Measurements from ENCODE around the gene AUTS2.

Gene AUTS2

DNA sequence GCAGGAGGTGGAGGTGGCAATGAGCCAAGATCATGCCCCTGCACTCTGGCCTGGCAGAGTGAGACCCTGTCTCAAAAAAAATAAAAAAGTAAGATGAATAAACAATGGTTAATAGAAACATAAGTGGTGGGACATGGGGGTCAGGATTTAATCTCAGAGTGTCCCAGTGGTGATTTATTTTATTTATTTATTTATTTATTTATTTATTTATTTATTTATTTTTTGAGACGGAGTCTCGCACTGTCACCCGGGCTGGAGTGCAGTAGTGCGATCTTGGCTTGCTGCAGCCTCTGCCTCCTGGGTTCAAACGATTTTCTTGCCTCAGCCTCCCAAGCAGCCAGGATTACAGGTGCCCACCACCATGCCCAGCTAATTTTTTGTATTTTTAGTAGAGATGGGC lies 1051.0 kb downstream of the AUTS2 start:
- H3K56ac ChIP-seq (ENCODE audit: low read length), result no peak overlapping the region
- no CpG with 5 or more reads among the region's 5 CpGs for WGBS (ENCODE audit: extremely low coverage, insufficient coverage, low lambda C conversion rate)
- no peak overlapping the region for H2BK15ac ChIP-seq (replicated peaks; ENCODE audit: low read depth)

DNA sequence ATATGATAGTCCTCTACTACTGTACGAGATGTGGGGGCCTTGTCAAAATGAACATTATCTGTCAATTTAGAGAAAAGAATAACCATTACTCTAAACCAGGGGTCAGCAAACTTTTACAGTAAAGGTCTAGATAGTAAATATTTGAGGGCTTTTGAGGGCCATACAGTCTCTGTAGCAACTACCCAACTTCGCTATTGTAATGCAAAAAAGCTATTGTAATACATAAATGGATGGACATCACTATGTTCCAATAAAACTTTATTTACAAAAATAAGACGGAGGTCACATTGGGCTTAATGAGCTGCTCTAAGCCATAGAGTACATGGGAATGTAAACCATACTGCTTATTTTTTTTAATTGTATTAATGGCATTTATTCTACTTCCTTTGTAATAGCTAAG lies 1055.9 kb downstream of the AUTS2 start:
- Histone ChIP-seq H3K79me1 (ENCODE audit: low read length) (no peaks in the 10 kb centered on the region), H3K4me2 (ENCODE audit: low read length) (no peak overlapping the region), H3K18ac (ENCODE audit: low read length) (no peak overlapping the region), H2BK120ac (ENCODE audit: low read depth, low read length) (no peak overlapping the region), H3K27me3 (ENCODE audit: insufficient read depth, low read length, poor library complexity) (no peaks in the 10 kb centered on the region), H3K36me3 (ENCODE audit: control insufficient read depth, insufficient read depth, low read length) (no peaks in the 10 kb centered on the region), H3K4ac (ENCODE audit: low read depth, low read length) (no peak overlapping the region), H3K9ac (ENCODE audit: low read length) (no peak overlapping the region), H2BK15ac (replicated peaks; ENCODE audit: low read depth) (no peak overlapping the region), H3K4me3 (ENCODE audit: low read length) (no peak overlapping the region), H4K5ac (ENCODE audit: low read length) (no peak overlapping the region), H2BK5ac (ENCODE audit: low read length) (no peak overlapping the region), H2AK5ac (ENCODE audit: low read length) (no peak overlapping the region), H4K8ac (ENCODE audit: low read depth, low read length) (no peak overlapping the region), H3K27ac (ENCODE audit: low read depth, low read length) (no peak overlapping the region), H3K56ac (ENCODE audit: low read length) (no peak overlapping the region), H3K23ac (ENCODE audit: low read length) (no peak overlapping the region), H3K79me2 (ENCODE audit: control insufficient read depth, insufficient read depth, low read length) (no peaks in the 10 kb centered on the region), H3K4me1 (ENCODE audit: control insufficient read depth, low read depth, low read length) (no peaks in the 10 kb centered on the region)
- WGBS (ENCODE audit: extremely low coverage, insufficient coverage, low lambda C conversion rate), result no CpG with 5 or more reads among the region's 3 CpGs
- no peak for DNase-seq

More for the DNA sequence above, 1051.0 kb downstream of the AUTS2 start:
- no peak overlapping the region for H4K5ac ChIP-seq (ENCODE audit: low read length)
- no peaks in the 10 kb centered on the region for H3K79me2 ChIP-seq (ENCODE audit: control insufficient read depth, insufficient read depth, low read length)
- H2BK120ac ChIP-seq (ENCODE audit: low read depth, low read length), result no peak overlapping the region
- no peaks in the 10 kb centered on the region for H3K79me1 ChIP-seq (ENCODE audit: low read length)
- H3K23ac ChIP-seq (ENCODE audit: low read length), result no peak overlapping the region
- no peak overlapping the region for H3K4me2 ChIP-seq (ENCODE audit: low read length)
- H3K27me3 ChIP-seq (ENCODE audit: insufficient read depth, low read length, poor library complexity), result no peaks in the 10 kb centered on the region
- H3K4me1 ChIP-seq (ENCODE audit: control insufficient read depth, low read depth, low read length), result peaks cover 2% of the 10 kb centered on the region
- no peak for DNase-seq
- no peak overlapping the region for H4K8ac ChIP-seq (ENCODE audit: low read depth, low read length)
- H3K4me3 ChIP-seq (ENCODE audit: low read length), result no peak overlapping the region
- no peak overlapping the region for H2BK5ac ChIP-seq (ENCODE audit: low read length)
- no peak overlapping the region for H3K9ac ChIP-seq (ENCODE audit: low read length)
- no peak overlapping the region for H3K27ac ChIP-seq (ENCODE audit: low read depth, low read length)
- no peak overlapping the region for H3K4ac ChIP-seq (ENCODE audit: low read depth, low read length)
- H3K18ac ChIP-seq (ENCODE audit: low read length), result no peak overlapping the region
- no peaks in the 10 kb centered on the region for H3K36me3 ChIP-seq (ENCODE audit: control insufficient read depth, insufficient read depth, low read length)
- H2AK5ac ChIP-seq (ENCODE audit: low read length), result no peak overlapping the region

DNA sequence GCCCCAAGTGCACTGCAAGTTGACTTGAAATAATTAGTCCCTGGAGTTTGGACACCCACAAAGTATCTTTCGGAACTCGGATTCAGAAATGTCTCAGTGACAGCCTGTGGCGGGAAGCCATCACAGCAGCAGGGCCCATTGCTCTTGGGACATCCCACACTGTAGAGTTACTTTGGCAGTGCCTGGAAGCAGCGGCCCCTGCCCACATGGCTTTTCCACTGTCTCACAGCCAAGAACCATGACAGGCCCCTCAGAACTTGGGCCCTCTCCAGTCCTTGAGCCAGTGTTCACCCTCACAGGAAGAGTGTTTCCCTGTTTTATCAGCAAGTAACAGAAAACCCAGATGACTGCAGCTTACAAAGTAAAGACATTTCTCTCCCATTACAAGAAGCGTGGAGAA lies 1056.7 kb downstream of the AUTS2 start:
- Histone ChIP-seq H3K4me1 (ENCODE audit: control insufficient read depth, low read depth, low read length) (no peaks in the 10 kb centered on the region), H2BK15ac (replicated peaks; ENCODE audit: low read depth) (no peak overlapping the region), H3K79me1 (ENCODE audit: low read length) (no peaks in the 10 kb centered on the region), H3K4me2 (ENCODE audit: low read length) (no peak overlapping the region), H3K18ac (ENCODE audit: low read length) (no peak overlapping the region), H4K8ac (ENCODE audit: low read depth, low read length) (no peak overlapping the region), H3K79me2 (ENCODE audit: control insufficient read depth, insufficient read depth, low read length) (no peaks in the 10 kb centered on the region), H3K9ac (ENCODE audit: low read length) (no peak overlapping the region), H4K5ac (ENCODE audit: low read length) (no peak overlapping the region), H3K36me3 (ENCODE audit: control insufficient read depth, insufficient read depth, low read length) (no peaks in the 10 kb centered on the region), H2BK5ac (ENCODE audit: low read length) (no peak overlapping the region), H2AK5ac (ENCODE audit: low read length) (no peak overlapping the region), H3K4me3 (ENCODE audit: low read length) (no peak overlapping the region), H3K4ac (ENCODE audit: low read depth, low read length) (no peak overlapping the region), H3K23ac (ENCODE audit: low read length) (no peak overlapping the region), H3K27me3 (ENCODE audit: insufficient read depth, low read length, poor library complexity) (no peaks in the 10 kb centered on the region), H2BK120ac (ENCODE audit: low read depth, low read length) (no peak overlapping the region), H3K56ac (ENCODE audit: low read length) (no peak overlapping the region), H3K27ac (ENCODE audit: low read depth, low read length) (no peak overlapping the region)
- no CpG with 5 or more reads among the region's 5 CpGs for WGBS (ENCODE audit: extremely low coverage, insufficient coverage, low lambda C conversion rate)
- no peak for DNase-seq

GRCh38 chr7:70655694-70656093 lies 1057.4 kb downstream of the AUTS2 start:
- H3K23ac ChIP-seq (ENCODE audit: low read length), result no peak overlapping the region

GRCh38 chr7:70657571-70657970 lies 1059.3 kb downstream of the AUTS2 start:
- no CpG with 5 or more reads among the region's 5 CpGs for WGBS (ENCODE audit: extremely low coverage, insufficient coverage, low lambda C conversion rate)
- Histone ChIP-seq H3K36me3 (ENCODE audit: control insufficient read depth, insufficient read depth, low read length) (no peaks in the 10 kb centered on the region), H2BK120ac (ENCODE audit: low read depth, low read length) (no peak overlapping the region)

More at GRCh38 chr7:70655694-70656093, 1057.4 kb downstream of the AUTS2 start:
- no peak overlapping the region for H3K56ac ChIP-seq (ENCODE audit: low read length)
- H3K9ac ChIP-seq (ENCODE audit: low read length), result no peak overlapping the region
- no peak overlapping the region for H4K5ac ChIP-seq (ENCODE audit: low read length)
- no peak overlapping the region for H3K4ac ChIP-seq (ENCODE audit: low read depth, low read length)
- no peaks in the 10 kb centered on the region for H3K4me1 ChIP-seq (ENCODE audit: control insufficient read depth, low read depth, low read length)
- no peaks in the 10 kb centered on the region for H3K79me2 ChIP-seq (ENCODE audit: control insufficient read depth, insufficient read depth, low read length)
- H2AK5ac ChIP-seq (ENCODE audit: low read length), result no peak overlapping the region
- H2BK120ac ChIP-seq (ENCODE audit: low read depth, low read length), result no peak overlapping the region
- H3K27me3 ChIP-seq (ENCODE audit: insufficient read depth, low read length, poor library complexity), result no peaks in the 10 kb centered on the region
- no peaks in the 10 kb centered on the region for H3K79me1 ChIP-seq (ENCODE audit: low read length)
- DNase-seq, result no peak
- H2BK15ac ChIP-seq (replicated peaks; ENCODE audit: low read depth), result no peak overlapping the region
- no peak overlapping the region for H3K27ac ChIP-seq (ENCODE audit: low read depth, low read length)
- H3K4me3 ChIP-seq (ENCODE audit: low read length), result no peak overlapping the region
- H3K36me3 ChIP-seq (ENCODE audit: control insufficient read depth, insufficient read depth, low read length), result no peaks in the 10 kb centered on the region
- no CpG with 5 or more reads among the region's 3 CpGs for WGBS (ENCODE audit: extremely low coverage, insufficient coverage, low lambda C conversion rate)
- no peak overlapping the region for H3K18ac ChIP-seq (ENCODE audit: low read length)
- H4K8ac ChIP-seq (ENCODE audit: low read depth, low read length), result no peak overlapping the region
- no peak overlapping the region for H2BK5ac ChIP-seq (ENCODE audit: low read length)
- no peak overlapping the region for H3K4me2 ChIP-seq (ENCODE audit: low read length)

DNA sequence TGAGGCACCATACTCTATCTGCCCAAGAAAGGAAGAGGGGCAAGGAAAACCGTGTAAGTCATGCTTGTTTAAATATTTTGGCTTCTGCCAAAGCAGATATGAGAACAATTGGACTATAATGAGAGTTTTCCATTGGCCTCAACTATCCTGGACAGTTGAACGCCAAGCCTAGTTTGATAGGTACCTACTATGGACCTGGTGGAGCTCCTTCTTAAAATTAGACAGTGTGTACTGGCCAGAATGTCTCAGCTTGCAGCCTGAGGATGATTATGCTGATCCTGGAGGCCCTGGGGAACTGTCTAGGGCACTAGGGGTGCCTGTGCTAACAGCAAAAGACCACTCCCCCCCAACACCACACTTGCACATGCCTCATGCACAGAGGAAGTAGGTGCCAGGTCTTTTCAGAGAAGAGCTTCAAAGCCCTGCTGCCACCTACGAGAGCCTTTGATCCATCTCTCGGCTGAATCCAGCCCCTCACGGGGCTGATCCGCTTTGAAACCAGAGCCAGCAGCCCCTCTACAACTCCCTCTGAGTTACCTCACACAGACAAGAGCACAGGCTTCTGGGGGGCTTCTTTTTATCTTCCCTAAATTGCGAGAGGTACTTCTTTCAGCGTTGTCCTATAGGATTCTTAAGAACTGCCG lies 1059.8 kb downstream of the AUTS2 start:
- no CpG with 5 or more reads among the region's 9 CpGs for WGBS (ENCODE audit: extremely low coverage, insufficient coverage, low lambda C conversion rate)
- Histone ChIP-seq H3K9ac (ENCODE audit: low read length) (no peak overlapping the region), H3K4ac (ENCODE audit: low read depth, low read length) (no peak overlapping the region), H3K27ac (ENCODE audit: low read depth, low read length) (no peak overlapping the region), H3K4me3 (ENCODE audit: low read length) (no peak overlapping the region), H2BK5ac (ENCODE audit: low read length) (no peak overlapping the region), H2BK120ac (ENCODE audit: low read depth, low read length) (no peak overlapping the region), H3K18ac (ENCODE audit: low read length) (no peak overlapping the region), H2BK15ac (replicated peaks; ENCODE audit: low read depth) (no peak overlapping the region), H3K23ac (ENCODE audit: low read length) (no peak overlapping the region), H3K79me1 (ENCODE audit: low read length) (no peaks in the 10 kb centered on the region), H2AK5ac (ENCODE audit: low read length) (no peak overlapping the region), H3K79me2 (ENCODE audit: control insufficient read depth, insufficient read depth, low read length) (no peaks in the 10 kb centered on the region), H3K56ac (ENCODE audit: low read length) (no peak overlapping the region), H4K5ac (ENCODE audit: low read length) (no peak overlapping the region), H3K4me2 (ENCODE audit: low read length) (no peak overlapping the region), H3K4me1 (ENCODE audit: control insufficient read depth, low read depth, low read length) (no peaks in the 10 kb centered on the region), H4K8ac (ENCODE audit: low read depth, low read length) (no peak overlapping the region), H3K27me3 (ENCODE audit: insufficient read depth, low read length, poor library complexity) (no peaks in the 10 kb centered on the region), H3K36me3 (ENCODE audit: control insufficient read depth, insufficient read depth, low read length) (no peaks in the 10 kb centered on the region)
- no peak for DNase-seq

More at GRCh38 chr7:70657571-70657970, 1059.3 kb downstream of the AUTS2 start:
- Histone ChIP-seq H2BK5ac (ENCODE audit: low read length) (no peak overlapping the region), H3K4me3 (ENCODE audit: low read length) (no peak overlapping the region), H3K23ac (ENCODE audit: low read length) (no peak overlapping the region), H2AK5ac (ENCODE audit: low read length) (no peak overlapping the region), H3K4me2 (ENCODE audit: low read length) (no peak overlapping the region), H2BK15ac (replicated peaks; ENCODE audit: low read depth) (no peak overlapping the region), H3K4ac (ENCODE audit: low read depth, low read length) (no peak overlapping the region), H3K27ac (ENCODE audit: low read depth, low read length) (no peak overlapping the region), H3K79me2 (ENCODE audit: control insufficient read depth, insufficient read depth, low read length) (no peaks in the 10 kb centered on the region), H3K4me1 (ENCODE audit: control insufficient read depth, low read depth, low read length) (no peaks in the 10 kb centered on the region), H4K5ac (ENCODE audit: low read length) (no peak overlapping the region), H3K18ac (ENCODE audit: low read length) (no peak overlapping the region), H4K8ac (ENCODE audit: low read depth, low read length) (no peak overlapping the region), H3K27me3 (ENCODE audit: insufficient read depth, low read length, poor library complexity) (no peaks in the 10 kb centered on the region), H3K79me1 (ENCODE audit: low read length) (no peaks in the 10 kb centered on the region), H3K56ac (ENCODE audit: low read length) (no peak overlapping the region), H3K9ac (ENCODE audit: low read length) (no peak overlapping the region)
- DNase-seq, result no peak

All from mesendoderm (in vitro differentiated cells).